ENCODE results near the gene RTN4R.

RTN4R gene

GRCh38 chr22:20199413-20199842 lies 68.7 kb downstream of the RTN4R start:
- DNase-seq (ENCODE audit: low spot score), result no peak

DNA sequence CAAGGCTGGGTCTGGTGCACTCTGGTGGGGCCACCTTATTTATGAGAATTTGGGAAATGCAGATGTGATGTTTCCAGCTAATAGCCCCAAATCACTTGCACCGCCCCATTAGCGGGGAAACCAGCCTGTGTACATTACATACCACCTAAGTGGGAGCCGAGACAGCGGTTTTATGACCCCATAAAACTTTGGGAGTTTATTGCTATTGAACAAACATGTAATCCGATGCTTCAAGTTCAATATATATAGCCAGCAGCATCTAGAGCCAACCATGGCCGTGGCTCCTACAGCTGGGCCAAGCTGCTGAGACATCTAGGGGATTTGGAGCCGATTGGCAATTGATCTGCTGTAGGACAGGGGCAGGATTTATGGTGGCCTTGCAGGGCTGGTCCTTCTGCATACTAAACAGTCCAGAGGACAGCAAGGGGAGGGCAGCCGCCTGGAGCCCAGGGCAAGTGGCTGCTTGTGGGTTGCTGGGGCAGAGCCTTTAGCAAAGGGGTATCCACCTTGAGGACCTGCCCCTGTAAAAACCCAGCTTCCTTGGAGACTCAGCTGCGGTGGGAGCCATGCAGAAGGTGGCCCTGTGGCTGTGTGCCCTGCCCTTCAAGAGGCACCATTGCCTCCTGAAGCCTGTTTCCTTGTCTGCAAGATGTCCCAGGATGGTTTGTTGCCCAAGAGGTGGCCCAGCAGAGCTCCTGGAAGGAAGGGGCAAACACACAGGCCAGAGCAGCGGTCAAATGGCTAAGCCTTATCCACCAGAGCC lies 69.4 kb downstream of the RTN4R start:
- no peak for DNase-seq (ENCODE audit: low spot score)

DNA sequence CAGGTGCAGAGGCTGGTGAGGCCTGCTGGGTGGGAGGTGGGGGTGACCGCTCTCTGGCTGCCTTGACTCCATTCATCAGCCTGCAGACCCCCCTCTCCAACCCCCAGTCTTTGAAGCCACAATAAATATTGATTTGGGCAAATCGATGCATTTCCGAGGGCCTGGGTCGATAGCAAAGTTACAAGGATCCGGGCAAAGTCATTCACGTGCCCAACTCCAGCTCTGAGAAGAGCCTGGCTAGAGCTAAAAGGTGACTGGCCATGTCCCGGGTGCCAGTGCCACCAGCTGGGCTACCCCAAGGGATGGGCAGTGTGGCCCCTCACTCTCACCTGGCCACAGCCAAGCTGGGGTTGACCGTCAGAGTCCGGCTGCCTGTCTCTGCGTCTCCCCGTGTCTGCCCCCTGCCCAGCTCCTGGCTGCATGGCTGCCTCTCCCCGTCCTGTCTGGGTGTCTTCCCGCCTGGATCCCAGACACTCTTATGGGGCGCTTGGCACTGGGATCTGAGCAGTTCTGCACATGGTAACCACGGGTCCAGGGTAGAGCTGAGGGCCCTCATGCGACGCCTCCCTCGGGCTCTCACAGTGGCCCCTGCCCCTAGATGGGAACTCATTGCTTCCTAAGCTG lies 70.6 kb downstream of the RTN4R start:
- DNase-seq (ENCODE audit: low spot score), result no peak

DNA sequence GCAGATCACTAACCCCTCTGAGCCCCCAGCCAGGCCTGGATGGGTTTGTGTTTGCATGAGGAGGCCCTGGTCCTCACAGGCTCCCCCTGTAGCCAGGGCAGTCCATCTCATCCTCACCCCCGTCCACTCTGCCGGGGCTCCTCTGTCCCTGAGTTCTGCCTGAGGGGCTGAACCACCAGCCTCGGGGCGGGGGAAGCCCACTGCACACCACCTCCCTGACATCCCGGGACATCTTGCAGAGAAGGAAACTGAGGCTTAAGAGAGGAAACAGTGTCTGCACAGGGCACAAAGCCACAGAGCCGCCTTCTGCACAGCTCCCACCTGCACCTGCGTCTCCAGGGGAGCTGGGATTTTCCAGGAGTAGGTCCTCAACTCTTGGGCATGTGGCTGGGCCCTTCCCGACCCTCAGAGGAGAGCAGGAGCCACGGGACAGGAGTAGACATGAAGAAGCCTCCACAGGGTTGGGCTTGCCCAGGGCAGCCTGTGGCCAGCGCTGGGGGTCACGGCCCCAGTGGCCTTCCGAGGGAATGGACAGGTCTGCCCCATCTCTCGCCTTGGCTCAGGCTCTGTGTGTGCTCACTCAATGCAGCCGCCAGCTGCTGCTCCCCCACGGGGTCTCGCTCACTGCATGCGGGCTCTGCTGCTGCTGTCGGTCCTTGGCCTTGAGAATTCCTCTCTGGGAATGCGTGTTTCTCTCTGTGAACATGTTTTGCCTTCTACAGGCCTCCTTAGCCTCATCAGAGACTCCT lies 71.8 kb downstream of the RTN4R start:
- DNase-seq (ENCODE audit: low spot score), result no peak

DNA sequence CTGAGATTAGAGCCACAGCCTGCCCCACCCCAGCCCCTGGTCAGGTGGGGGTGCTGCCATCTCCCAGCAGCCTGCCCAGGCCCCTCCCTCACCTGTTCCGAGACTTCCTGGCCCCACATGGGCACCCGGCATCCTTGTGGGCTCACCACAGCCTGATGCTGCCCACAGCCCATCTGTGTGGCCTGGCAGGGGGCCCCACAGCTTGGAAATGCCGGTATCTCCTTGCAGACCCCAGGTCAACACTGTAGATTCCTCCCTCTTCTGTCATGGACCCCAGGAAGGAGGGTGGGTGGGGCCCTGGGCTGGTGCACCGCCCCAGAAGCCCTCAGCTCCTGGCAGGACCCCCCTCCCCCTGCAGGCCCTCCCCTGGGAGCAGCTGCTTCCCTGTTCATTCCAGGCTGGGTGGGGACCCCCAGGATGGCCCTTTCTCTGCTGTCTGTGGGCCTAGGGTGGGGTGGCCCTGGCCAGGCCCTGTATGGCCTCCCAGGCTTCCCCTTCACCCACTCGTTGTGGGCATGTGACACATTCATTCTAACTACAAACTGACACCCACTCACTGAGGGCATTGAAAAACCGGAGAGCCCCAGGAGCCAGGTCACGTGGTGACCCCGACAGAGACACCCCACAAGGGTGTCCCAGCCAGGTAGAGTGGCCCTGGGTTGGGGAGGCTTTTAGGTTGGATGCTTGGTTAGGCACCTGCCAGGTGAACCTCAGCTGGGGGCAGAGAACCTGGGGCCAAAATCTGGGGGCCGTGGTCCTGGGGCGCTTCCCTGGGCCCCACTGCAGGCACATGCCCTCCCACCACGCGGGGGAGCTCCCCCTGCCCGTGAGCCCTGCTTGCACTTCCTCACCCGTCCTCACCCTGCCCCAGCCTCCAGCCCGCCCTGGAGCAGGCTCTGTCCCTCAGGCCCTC lies 73.2 kb downstream of the RTN4R start:
- no peak for DNase-seq (ENCODE audit: low spot score)

DNA sequence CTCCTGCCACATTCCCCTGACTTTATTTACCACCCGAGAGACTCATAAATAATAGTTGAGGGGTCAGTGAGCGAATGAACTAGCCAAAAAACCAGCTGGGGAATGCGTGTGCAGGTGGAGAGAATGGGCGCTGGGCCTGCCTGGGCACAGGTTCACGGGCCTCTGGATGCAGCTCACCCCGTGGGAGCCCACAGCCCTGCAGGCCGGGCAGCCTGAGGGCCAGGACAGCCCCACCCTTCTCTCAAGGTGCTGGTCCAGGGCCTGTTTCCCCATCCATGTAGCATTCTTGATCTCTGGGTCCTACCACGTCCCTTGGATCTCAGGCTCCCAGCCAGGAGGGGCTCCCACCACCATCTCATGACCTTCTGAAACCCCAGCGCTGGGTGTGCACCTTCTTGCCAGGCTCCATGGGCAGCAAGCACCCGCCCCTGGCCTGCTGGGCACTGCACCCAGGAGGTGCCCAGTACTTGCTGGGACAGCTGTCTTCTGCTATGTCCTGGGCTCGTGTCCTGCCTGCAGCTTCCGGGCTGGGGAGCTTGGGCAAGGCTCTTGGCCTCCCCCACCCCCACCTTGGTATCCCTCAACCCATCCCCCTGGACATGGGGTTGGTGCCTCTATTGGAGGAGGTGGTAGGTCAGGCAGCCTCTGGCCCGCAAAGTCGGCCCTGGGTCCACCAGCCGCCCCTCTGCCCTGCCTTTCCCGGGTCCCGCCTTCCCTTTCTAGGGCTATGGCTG lies 74.2 kb downstream of the RTN4R start:
- DNase-seq (ENCODE audit: low spot score), result no peak

DNA sequence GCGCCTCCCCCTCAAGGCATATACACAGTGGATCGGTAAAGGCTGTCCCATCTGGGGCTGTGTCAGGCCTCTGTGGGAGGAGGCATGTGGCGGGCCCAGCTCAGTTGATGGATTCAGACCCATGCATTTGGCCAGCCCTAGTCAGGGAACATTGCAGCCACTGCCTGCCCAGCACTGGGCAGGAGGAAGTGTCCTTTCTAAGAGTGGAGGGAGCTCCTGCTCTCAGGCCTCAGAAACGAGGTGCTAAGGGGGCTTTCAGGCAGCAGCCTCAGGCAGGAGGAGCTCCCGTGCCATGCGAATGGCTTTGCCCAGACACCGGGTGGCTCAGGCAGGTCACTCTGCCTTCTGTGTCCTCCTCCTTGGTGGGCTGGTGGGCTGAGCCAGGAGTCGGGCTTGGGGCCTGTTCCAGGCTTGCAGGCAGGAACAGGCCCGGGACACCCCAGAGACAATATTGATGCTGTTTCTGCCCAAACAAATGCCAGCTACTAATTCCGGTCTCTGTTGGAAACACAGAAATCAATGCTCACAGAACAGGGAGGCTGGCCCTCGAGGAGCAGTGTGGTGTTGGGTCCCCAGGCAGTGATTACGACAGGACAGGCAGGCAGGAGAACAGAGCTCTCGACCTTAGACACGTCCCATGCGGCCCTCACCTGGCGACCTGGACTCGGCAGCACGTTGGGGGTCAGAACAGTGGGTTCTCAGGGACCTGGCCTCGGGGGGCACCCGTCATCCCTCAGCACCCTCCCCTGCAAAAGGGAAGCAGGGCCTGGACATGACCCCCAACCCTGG lies 75.0 kb downstream of the RTN4R start:
- DNase-seq (ENCODE audit: low spot score), result no peak

GRCh38 chr22:20192293-20192971 lies 75.7 kb downstream of the RTN4R start:
- no peak for DNase-seq (ENCODE audit: low spot score)

GRCh38 chr22:20191803-20192202 lies 76.3 kb downstream of the RTN4R start:
- DNase-seq (ENCODE audit: low spot score), result no peak

All from kidney tubule cell (primary cell).